NCI-H1436 (cell line): ENCODE data around the gene D2HGDH.

ENCODE experiments used
- DNase-seq: peaks from one replicate; lab custom pipeline; 2025; lab: John Stamatoyannopoulos, UW

The D2HGDH gene

GRCh38 chr2:241734467-241735208 is at the start of gene D2HGDH:
D2HGDH (plus strand) TSS chr2:241734630; CDS start chr2:241735225, 595 bp downstream.
- DNase-seq: peak; percentile 91

GRCh38 chr2:241686324-241686649 is 48.1 kb upstream of the D2HGDH start:
- DNase-seq: no peak

DNA sequence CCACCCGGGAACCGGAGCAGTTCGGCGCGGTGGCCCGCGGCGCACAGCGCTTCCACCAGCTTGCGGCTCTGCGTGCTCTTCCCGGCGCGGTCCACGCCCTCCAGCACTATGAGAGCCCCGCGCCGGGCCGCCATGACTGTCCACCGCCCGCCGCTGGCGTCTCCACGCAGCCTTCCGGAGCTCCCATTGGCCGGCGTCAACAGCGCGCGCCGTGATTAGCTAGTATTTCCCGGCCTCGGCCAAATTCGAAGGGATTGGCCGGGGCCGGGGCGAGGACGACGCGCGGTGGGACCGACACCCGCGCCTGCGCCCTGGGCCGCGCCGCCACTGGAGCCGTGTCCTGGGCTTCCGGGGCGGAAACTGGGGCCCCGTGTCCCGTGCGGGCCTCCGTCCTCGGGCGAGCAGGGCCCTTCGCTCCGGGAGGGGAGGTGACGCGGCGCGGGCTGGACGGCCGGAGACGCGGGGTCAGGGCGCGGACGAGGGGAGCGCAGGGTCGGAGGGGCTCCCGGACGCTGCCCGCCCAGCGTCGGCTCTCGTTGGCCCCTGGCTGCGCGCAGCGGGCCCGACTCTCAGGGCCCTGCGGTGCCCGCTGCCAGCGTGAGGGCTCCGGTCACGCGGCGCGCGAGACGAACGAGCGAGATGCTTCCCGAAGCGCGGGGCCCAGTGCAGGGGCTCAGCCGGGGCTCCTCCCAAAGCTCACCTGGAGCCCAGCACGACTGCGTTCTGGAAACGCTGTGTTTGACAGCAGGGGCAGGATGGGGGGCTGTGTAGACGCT is 47.6 kb upstream of the D2HGDH start, which contains the start of gene DTYMK:
TSS of gene DTYMK (minus strand) at position 166 of the 776 bp plus-strand sequence. CDS start at position 134, 32 bp downstream.
- peak; percentile 94 for DNase-seq

DNA sequence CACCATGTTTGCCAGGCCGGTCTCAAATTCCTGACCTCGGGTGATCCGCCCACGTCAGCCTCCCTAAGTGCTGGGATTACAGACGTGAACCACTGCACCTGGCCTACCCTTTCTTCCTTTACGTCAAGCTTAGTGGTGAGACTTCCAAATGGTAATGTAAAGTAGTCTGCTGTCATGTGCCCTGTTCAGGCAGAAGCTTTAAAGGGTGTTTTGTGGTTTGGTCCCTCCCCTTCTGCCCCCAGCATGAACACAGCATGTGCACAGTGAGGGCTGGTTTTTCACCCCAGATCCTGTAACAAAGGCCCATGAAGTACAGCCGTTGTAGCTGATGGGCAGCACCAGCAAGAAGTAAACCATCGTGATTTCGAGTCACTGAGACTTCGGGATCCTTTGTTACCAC is 45.1 kb upstream of the D2HGDH start:
- no peak for DNase-seq

- DNase-seq: no peak
Observed at GRCh38 chr2:241690202-241690717, 44.2 kb upstream of the D2HGDH start.

GRCh38 chr2:241692448-241692847 is 42.0 kb upstream of the D2HGDH start:
- DNase-seq: no peak

DNA sequence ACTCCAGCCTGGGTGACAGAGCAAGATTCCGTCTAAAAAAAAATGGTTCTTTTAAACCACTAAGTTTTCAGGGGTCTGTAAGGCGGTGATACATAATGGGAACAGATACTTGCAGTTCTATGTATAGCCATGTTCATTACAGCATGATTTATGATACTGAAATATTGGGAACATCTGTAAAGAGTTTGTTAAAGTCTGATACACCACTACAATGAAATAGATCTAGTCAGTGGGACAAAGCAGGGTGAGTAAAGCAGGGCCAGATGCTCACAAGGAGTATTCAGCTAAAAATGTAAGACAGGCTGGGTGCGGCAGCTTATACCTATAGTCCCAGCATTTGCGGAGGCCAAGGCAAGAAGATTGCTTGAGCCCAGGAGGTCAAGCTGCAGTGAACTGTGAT is 38.8 kb upstream of the D2HGDH start:
- DNase-seq: no peak

- no peak for DNase-seq
Observed at GRCh38 chr2:241701149-241701398, 33.4 kb upstream of the D2HGDH start.

GRCh38 chr2:241701399-241702154 is 32.9 kb upstream of the D2HGDH start, which contains the start of gene ING5:
ING5 (plus strand) TSS chr2:241702039; CDS start chr2:241702066, 27 bp downstream.
- DNase-seq: peak; percentile 87

DNA sequence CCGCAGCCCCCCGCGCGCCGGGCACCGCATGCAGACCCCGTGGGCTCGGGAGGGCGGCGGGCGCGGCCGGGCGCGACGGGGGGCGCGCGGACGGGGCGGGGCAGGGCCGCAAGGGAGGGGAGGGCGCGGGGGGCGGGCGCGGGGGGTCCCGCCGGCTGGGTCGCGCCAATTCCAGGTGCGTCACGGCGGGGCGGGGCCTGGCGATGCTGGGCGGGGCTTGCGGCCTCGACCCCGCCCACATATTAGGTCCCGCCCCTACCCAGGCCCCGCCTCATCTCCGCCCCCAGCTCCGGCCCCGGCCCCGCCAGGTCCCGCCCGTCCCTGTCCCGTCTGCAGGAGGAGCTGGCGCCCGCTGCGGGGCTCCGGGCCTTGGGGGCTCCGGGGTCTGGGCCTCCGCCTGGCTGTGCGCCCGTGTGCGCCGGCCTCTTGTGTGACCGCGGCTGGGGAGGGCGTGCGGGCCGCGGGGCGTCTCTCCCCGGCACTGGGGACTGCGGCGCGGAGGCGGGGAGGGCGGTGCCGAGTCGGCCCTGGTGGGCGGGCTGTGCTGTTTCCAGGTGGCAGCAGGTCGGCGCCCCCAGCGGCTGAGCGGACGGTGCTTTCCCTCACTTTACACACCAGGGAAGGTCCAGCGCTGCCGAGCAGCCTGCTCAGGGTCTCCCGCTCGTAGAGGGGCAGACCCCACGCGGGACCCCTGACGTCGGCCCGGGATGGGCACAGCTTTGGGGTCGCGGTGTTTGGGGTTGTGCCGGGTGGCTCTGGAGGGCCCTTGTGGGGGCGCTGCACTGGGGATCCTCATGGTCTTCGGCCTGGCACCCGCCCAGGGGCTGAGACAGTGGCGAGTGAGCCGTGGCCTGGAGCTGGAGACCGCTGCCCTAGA is 32.0 kb upstream of the D2HGDH start:
- DNase-seq: peak; percentile 79

DNA sequence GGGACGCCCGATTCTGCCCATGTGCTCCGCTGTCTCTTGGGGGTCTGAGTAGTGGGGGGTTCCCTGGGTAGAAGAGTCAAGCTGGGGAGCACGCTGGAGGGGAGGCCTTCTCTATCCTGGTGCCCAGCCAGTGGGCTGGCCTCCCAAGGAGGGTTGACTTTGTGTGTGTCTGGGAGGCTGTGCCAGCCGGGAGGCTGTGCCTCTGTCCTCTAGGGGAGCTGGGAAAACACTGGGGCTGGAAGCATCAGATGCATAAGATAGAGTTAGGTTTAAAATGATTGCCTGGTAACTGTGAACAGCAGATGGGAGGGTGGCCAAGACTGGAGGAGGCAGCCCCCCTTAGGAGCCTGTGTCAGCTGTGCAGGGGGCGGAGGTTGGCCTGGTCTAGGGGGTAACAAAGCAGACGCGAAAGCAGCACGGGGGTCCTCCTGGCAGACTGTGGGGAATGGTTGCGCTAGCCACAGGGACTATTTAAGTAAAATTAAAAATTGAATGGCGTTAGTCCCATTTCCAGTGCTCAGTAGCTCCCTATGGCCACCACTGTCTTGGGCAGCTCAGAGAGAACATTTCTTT is 31.3 kb upstream of the D2HGDH start:
- DNase-seq: no peak

DNA sequence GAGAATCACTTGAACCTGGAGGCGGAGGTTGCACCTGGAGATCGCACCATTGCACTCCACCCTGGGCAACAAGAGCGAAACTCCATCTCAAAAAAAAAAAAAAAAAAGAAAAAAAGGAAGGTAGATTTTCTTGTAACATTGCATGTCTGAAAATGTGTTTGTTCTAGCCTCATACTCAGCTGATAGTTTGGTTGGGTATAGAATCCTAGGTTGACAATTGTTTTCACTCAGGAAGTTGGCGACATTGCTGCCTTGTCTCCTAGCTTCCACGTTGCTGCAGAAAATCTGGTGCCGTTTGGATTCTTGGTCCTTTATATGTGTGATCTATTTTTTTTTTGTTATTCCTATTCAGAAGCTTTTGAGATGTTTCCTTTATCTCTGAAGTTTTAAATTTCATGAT is 27.9 kb upstream of the D2HGDH start:
- no peak for DNase-seq

GRCh38 chr2:241708879-241709278 is 25.6 kb upstream of the D2HGDH start:
- no peak for DNase-seq

DNA sequence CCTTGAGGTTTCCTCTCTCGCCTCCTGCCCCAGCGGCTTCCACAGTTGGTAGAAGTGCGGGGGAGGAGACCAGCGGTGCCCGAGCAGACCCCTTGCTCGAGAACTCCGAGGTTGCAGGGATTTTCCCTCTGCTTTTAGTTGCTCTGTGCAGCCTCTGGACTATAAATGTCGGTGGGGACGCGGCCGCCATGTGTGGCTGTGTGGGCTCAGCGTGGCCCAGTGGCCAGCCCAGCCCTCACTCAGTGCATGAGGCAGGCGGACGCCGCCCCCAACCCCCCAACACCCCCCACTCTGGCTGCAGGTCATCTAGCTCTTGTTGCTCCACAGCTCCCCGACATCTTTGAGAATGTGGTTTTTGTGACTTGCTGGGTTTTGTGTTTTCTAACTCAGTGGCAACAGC is 15.3 kb upstream of the D2HGDH start:
- DNase-seq: no peak

GRCh38 chr2:241720099-241720498 is 14.3 kb upstream of the D2HGDH start:
- DNase-seq: no peak

- no peak for DNase-seq
Observed at GRCh38 chr2:241720560-241720959, 13.9 kb upstream of the D2HGDH start.

- DNase-seq: no peak
Observed at GRCh38 chr2:241721852-241722251, 12.6 kb upstream of the D2HGDH start.

DNA sequence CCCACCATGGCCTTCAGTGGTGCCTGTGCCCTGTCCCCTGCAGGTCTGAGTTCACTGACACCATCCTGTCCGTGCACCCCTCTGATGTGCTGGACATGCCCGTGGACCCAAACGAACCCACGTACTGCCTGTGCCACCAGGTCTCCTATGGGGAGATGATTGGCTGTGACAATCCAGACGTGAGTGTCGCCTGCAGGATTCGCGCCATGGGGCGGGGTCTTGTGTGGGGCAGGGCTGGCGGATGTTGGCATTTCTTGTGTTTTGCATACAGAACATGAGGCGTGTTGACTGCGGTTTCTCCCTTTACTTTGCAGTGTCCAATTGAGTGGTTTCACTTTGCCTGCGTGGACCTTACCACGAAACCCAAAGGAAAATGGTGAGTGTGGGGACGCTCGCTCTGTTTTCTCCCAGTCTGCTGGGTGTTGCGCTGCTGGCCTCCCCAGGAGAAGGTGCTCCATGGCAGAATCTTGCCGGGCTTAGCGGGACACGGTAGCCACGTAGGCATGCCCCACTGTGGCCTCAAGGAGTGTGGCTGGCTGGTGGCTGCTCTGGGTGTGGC is 11.5 kb upstream of the D2HGDH start:
- DNase-seq: no peak

GRCh38 chr2:241724259-241724974 is 10.0 kb upstream of the D2HGDH start:
- no peak for DNase-seq
